ENCODE results near the gene FSTL3. TPM values are rescaled to one million over a fixed set of nuclear protein-coding genes. Genes with fewer than 3 reads are reported as not detected.
"Not testable (repeated sequence)": the region's sequence is repeated elsewhere in the genome, so short reads cannot be mapped to it uniquely, and the experiment has no call there.

FSTL3 gene
- total RNA-seq, 2 experiments from 2014 or later: 2.2 to 3.0 TPM

GRCh38 chr19:699885-700284 lies 23.7 kb downstream of the FSTL3 start:
- H3K4me3 Mint-ChIP-seq; POLR2A ChIA-PET; H3K36me3 Mint-ChIP-seq (ENCODE audit: low read depth); DNase-seq; ATAC-seq; H3K9me3 Mint-ChIP-seq (ENCODE audit: insufficient read depth); H3K27me3 Mint-ChIP-seq (ENCODE audit: low read depth); H3K27ac Mint-ChIP-seq: not testable (repeated sequence)
- CTCF ChIA-PET: interaction anchor here (0.8 kb wide), 1 partner anchor 34 kb away, joined by 4 read pairs; no protein-coding TSS in a partner anchor
- peaks cover 19% of the 10 kb centered on the region for H3K4me1 Mint-ChIP-seq (ENCODE audit: low read depth)

GRCh38 chr19:702847-703246 lies 26.7 kb downstream of the FSTL3 start:
- H3K4me1 Mint-ChIP-seq (ENCODE audit: low read depth): peaks cover 11% of the 10 kb centered on the region
- CTCF ChIA-PET: interaction anchor here (1.9 kb wide), 1 partner anchor 23 kb away, joined by 6 read pairs; no protein-coding TSS in a partner anchor

DNA sequence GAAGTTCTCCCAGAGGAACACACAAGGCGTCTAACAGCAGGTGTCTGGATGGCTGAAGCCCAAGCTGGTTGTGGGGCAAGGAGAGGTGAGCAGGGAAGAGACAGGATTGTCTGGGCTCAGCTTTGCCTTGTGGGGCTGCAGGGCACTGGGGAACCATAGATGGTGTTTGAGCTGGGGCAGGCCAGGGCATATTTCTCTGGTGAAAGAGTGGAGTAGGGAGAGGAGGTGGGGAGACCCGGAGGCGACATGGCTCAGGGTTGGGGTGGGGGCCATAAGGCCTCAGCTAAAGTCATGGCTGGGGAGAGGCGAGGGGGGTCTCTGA lies 27.1 kb downstream of the FSTL3 start:
- ChIA-PET POLR2A (interaction anchor here (0.7 kb wide), 1 partner anchor 39 kb away, joined by 3 read pairs; no protein-coding TSS in a partner anchor), CTCF (interaction anchor here (1.9 kb wide), 1 partner anchor 23 kb away, joined by 6 read pairs; no protein-coding TSS in a partner anchor)
- H3K9me3 Mint-ChIP-seq (ENCODE audit: insufficient read depth): no peaks in the 10 kb centered on the region
- peak overlapping the region; percentile 10 for H3K4me3 Mint-ChIP-seq
- ATAC-seq: peak; percentile 14
- peaks cover 11% of the 10 kb centered on the region for H3K4me1 Mint-ChIP-seq (ENCODE audit: low read depth)
- peak overlapping the region; percentile 61 for H3K27ac Mint-ChIP-seq
- no peaks in the 10 kb centered on the region for H3K36me3 Mint-ChIP-seq (ENCODE audit: low read depth)
- H3K27me3 Mint-ChIP-seq (ENCODE audit: low read depth): peaks cover 18% of the 10 kb centered on the region
- no peak for DNase-seq

More at GRCh38 chr19:702847-703246, 26.7 kb downstream of the FSTL3 start:
- DNase-seq; H3K36me3 Mint-ChIP-seq (ENCODE audit: low read depth); H3K9me3 Mint-ChIP-seq (ENCODE audit: insufficient read depth); POLR2A ChIA-PET; H3K4me3 Mint-ChIP-seq; ATAC-seq: not testable (repeated sequence)
- peak overlapping the region; percentile 61 for H3K27ac Mint-ChIP-seq
- peaks cover 14% of the 10 kb centered on the region for H3K27me3 Mint-ChIP-seq (ENCODE audit: low read depth)

DNA sequence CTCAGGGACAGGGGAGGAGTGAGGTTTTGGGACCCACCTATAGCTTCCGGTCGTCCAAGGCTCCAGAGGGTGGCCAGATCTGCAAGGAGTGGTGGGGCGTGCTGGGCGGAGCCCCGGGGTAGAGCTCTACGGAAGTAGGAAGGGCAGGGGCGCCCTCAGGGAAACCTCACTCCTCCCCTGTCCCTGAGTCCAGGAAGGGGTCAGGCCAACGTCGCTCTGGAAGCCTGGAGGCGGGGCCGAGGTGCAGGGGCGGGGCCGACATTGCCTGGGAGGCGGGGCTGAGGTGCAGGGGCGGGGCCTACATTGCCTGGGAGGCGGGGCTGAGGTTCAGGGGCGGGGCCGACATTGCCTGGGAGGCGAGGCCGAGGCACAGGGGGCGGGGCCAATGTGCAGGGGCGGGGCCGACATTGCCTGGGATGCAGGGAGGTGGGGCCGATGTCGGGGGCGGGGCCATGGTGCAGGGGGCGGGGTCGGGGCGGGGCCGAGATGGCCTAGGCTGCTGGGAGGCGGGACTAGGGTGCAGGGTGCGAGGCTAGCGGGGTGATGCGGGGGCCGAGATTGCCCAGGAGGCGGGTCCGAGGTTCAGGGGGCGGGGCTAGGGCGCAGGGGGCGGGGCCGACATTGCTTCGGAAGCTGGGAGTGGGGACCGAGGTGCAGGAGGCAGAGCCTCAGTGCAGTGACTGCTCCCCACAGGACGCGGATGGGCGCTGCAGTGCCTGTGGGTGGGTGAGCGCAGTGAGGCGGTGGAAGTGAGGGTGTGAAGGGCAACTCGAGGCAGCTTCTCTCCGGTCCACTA lies 27.7 kb downstream of the FSTL3 start:
- Mint-ChIP-seq H3K4me1 (ENCODE audit: low read depth) (peaks cover 11% of the 10 kb centered on the region), H3K9me3 (ENCODE audit: insufficient read depth) (no peaks in the 10 kb centered on the region), H3K27ac (no peak overlapping the region), H3K36me3 (ENCODE audit: low read depth) (no peaks in the 10 kb centered on the region), H3K4me3 (peak overlapping the region; percentile 10), H3K27me3 (ENCODE audit: low read depth) (peaks cover 18% of the 10 kb centered on the region)
- peak; percentile 87 for ATAC-seq
- ChIA-PET CTCF (interaction anchor here (1.9 kb wide), 1 partner anchor 24 kb away, joined by 6 read pairs; no protein-coding TSS in a partner anchor), POLR2A (interaction anchor here (0.7 kb wide), 1 partner anchor 38 kb away, joined by 3 read pairs; no protein-coding TSS in a partner anchor)
- peak; percentile 72 for DNase-seq

DNA sequence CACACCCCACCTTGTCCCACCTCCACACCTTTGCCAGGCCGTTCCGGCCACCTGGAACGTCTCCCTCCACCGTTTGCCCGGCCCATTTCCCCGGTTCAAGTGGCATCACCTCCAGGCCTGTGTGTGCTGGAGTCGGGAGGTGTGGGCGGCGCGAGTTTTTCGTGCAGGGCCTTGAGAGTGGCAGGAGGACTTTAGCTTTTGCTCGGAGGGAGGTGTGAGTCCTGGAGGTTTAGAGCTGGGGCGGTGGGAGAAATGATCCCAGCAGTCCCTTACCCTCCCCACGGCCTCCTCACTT lies 28.2 kb downstream of the FSTL3 start:
- peaks cover 11% of the 10 kb centered on the region for H3K4me1 Mint-ChIP-seq (ENCODE audit: low read depth)
- DNase-seq (no peak), ATAC-seq (no peak)
- no peak overlapping the region for H3K27ac Mint-ChIP-seq
- H3K9me3 Mint-ChIP-seq (ENCODE audit: insufficient read depth): no peaks in the 10 kb centered on the region
- CTCF ChIA-PET: interaction anchor here (1.9 kb wide), 1 partner anchor 24 kb away, joined by 6 read pairs; no protein-coding TSS in a partner anchor
- H3K4me3 Mint-ChIP-seq: no peak overlapping the region
- POLR2A ChIA-PET: no interaction called here
- H3K36me3 Mint-ChIP-seq (ENCODE audit: low read depth): no peaks in the 10 kb centered on the region
- H3K27me3 Mint-ChIP-seq (ENCODE audit: low read depth): peaks cover 18% of the 10 kb centered on the region

DNA sequence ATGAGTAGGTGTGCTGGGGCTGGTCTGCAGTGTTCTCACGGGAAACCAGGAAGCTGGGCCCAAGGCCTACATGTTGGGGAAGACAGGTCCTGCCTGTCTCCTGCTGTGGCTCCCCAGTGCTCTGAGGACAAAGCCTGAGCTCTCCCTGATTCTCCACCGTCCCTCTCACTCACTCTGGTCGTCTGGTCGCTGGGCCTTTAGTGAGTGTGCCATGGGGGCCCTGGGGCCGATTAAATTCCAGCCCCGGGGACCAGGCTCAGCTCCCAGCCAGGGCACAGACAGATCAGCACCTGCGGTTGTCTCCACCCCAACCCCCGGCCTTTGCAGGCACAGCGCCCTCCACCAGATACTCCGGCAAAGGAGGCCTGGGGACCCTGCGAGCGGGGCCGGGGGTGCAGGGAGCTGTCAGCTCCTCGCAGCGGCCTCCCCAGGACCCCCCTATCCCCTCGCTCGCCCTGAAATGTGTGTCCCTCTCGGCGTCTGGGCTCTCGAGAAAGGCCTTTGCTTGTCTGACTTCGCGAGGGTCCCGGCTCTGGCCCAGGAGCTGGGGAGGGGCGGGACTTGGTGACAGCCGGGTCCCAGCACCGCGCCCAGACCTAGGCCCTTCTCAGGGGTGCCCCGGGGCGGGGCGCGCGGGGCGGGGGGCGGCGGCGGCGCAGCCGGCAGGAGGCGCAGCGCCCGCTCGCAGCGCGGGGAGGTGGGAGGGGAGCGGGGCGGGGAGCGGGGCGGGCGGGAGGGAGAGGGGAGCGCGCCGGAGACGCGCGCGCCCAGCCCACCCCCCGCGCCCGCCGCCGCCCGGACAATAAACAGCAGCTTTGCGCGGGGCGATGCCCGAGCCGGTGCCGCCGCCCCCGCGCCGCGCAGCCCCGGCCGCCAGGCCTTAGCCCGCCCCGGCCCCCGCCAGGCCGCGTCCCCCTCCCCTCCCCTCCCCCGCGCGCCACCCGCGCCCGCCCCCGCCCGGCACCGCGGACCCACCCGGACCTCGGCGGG lies 32.3 kb downstream of the FSTL3 start, which contains the start of gene PALM:
TSS of gene PALM (plus strand) at position 782 of the 990 bp plus-strand sequence. CDS start 212 bp downstream, outside the sequence.
- CTCF ChIA-PET: interaction anchor here (0.8 kb wide), 1 partner anchor 26 kb away, joined by 3 read pairs; no protein-coding TSS in a partner anchor
- H3K4me1 Mint-ChIP-seq (ENCODE audit: low read depth): peaks cover 6% of the 10 kb centered on the region
- DNase-seq (no peak), ATAC-seq (no peak)
- POLR2A ChIA-PET: no interaction called here
- H3K27me3 Mint-ChIP-seq (ENCODE audit: low read depth): peaks cover 17% of the 10 kb centered on the region
- H3K36me3 Mint-ChIP-seq (ENCODE audit: low read depth): no peaks in the 10 kb centered on the region
- H3K9me3 Mint-ChIP-seq (ENCODE audit: insufficient read depth): no peaks in the 10 kb centered on the region
- H3K4me3 Mint-ChIP-seq: no peak within 1 kb of the TSS
- no peak within 1 kb of the TSS for H3K27ac Mint-ChIP-seq

- no peaks in the 10 kb centered on the region for H3K9me3 Mint-ChIP-seq (ENCODE audit: insufficient read depth)
- no peaks in the 10 kb centered on the region for H3K4me1 Mint-ChIP-seq (ENCODE audit: low read depth)
- POLR2A ChIA-PET: no interaction called here
- H3K27me3 Mint-ChIP-seq (ENCODE audit: low read depth): peaks cover 17% of the 10 kb centered on the region
- CTCF ChIA-PET: no interaction called here
- H3K4me3 Mint-ChIP-seq: no peak overlapping the region
- no peak for DNase-seq
- ATAC-seq: no peak
- no peaks in the 10 kb centered on the region for H3K36me3 Mint-ChIP-seq (ENCODE audit: low read depth)
- H3K27ac Mint-ChIP-seq: no peak overlapping the region
Observed at GRCh38 chr19:709196-709964, 33.2 kb downstream of the FSTL3 start.

GRCh38 chr19:709965-710571 lies 33.9 kb downstream of the FSTL3 start:
- peaks cover 17% of the 10 kb centered on the region for H3K27me3 Mint-ChIP-seq (ENCODE audit: low read depth)
- no peaks in the 10 kb centered on the region for H3K36me3 Mint-ChIP-seq (ENCODE audit: low read depth)
- no peak for ATAC-seq
- CTCF ChIA-PET: no interaction called here
- POLR2A ChIA-PET: no interaction called here
- H3K4me3 Mint-ChIP-seq: no peak overlapping the region
- no peaks in the 10 kb centered on the region for H3K4me1 Mint-ChIP-seq (ENCODE audit: low read depth)
- no peak for DNase-seq
- no peak overlapping the region for H3K27ac Mint-ChIP-seq
- no peaks in the 10 kb centered on the region for H3K9me3 Mint-ChIP-seq (ENCODE audit: insufficient read depth)

GRCh38 chr19:710767-711166 lies 34.6 kb downstream of the FSTL3 start:
- no peak for DNase-seq
- no peaks in the 10 kb centered on the region for H3K36me3 Mint-ChIP-seq (ENCODE audit: low read depth)
- H3K27ac Mint-ChIP-seq: no peak overlapping the region
- peaks cover 16% of the 10 kb centered on the region for H3K27me3 Mint-ChIP-seq (ENCODE audit: low read depth)
- H3K4me3 Mint-ChIP-seq: no peak overlapping the region
- no peaks in the 10 kb centered on the region for H3K4me1 Mint-ChIP-seq (ENCODE audit: low read depth)
- ChIA-PET CTCF (no interaction called here), POLR2A (no interaction called here)
- ATAC-seq: no peak
- peaks cover 4% of the 10 kb centered on the region for H3K9me3 Mint-ChIP-seq (ENCODE audit: insufficient read depth)

DNA sequence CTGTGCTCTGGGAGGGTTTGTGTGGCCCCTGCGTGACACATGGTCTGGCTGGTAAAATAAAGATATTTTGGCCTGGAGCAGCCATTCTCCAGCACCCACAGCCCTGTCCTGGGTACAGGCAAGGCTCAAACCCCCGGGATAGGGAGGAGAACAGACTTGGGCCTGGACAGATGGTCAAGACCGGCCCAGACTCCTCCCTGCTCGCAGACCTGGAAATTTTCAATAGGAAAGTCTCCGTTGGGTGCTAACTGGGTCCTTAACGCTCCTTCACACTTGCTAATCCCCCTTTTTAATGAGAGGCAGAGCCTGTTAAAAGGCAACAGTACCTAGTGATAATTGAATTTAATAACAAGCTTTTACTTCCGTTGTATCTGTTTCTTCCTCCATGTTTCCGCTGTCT lies 35.1 kb downstream of the FSTL3 start:
- DNase-seq (no peak), ATAC-seq (no peak)
- ChIA-PET POLR2A (no interaction called here), CTCF (no interaction called here)
- Mint-ChIP-seq H3K27me3 (ENCODE audit: low read depth) (peaks cover 16% of the 10 kb centered on the region), H3K36me3 (ENCODE audit: low read depth) (no peaks in the 10 kb centered on the region), H3K27ac (no peak overlapping the region), H3K4me3 (no peak overlapping the region), H3K4me1 (ENCODE audit: low read depth) (no peaks in the 10 kb centered on the region), H3K9me3 (ENCODE audit: insufficient read depth) (peaks cover 4% of the 10 kb centered on the region)

- DNase-seq (no peak), ATAC-seq (no peak)
- ChIA-PET POLR2A (no interaction called here), CTCF (no interaction called here)
- Mint-ChIP-seq H3K27ac (no peak overlapping the region), H3K9me3 (ENCODE audit: insufficient read depth) (peaks cover 4% of the 10 kb centered on the region), H3K36me3 (ENCODE audit: low read depth) (no peaks in the 10 kb centered on the region), H3K4me3 (no peak overlapping the region), H3K27me3 (ENCODE audit: low read depth) (peaks cover 9% of the 10 kb centered on the region), H3K4me1 (ENCODE audit: low read depth) (no peaks in the 10 kb centered on the region)
Observed at GRCh38 chr19:715347-715746, 39.2 kb downstream of the FSTL3 start.

Data from activated CD8-positive, alpha-beta T cell treated with anti-CD3 and anti-CD28 coated beads, Interleukin-2, amount 10 ng/mL, durations not matched to agents 7 days and 5 days (primary cell).